IMR-90 (cell line): Measurements from ENCODE around the gene BCL2L1. TPM values are rescaled to one million over a fixed set of nuclear protein-coding genes. Genes with fewer than 3 reads are reported as not detected.

Experiments used
- ATAC-seq: fragments of 200-7000 bp; cut with Tn5 transposase; 2 replicates; pipeline ENCODE4 v1.9.1; 2020; ENCODE audit warnings: low read depth, mild to moderate bottlenecking, moderate library complexity
- BruUV-seq: library from RNA; stranded (reverse); fragments of 400-500 nt; replicated peaks from 2 replicates; lab custom pipeline; 2021; lab: Mats Ljungman, UMichigan
- CTCF ChIA-PET: fragments of 300-600 bp; formaldehyde crosslinking; extraction: SDS; loops from one replicate; lab custom pipeline; 2021; ENCODE audit warnings: antibody characterized with exemption; lab: Yijun Ruan, JAX
- POLR2A ChIA-PET: fragments of 300-600 bp; sonication (Branson Sonifier 250); formaldehyde crosslinking; loops from one replicate; lab custom pipeline; 2022; ENCODE audit warnings: antibody characterized with exemption; ENCODE audit not compliant: unreplicated experiment; lab: Charles Lee
- DNase-seq: peaks from one replicate; pipeline ENCODE4 v3.0.0; 2013
- H2AFZ ChIP-seq: replicated peaks from 2 replicates; pipeline ENCODE3; 2013; ENCODE audit warnings: low read length, mild to moderate bottlenecking; ENCODE audit not compliant: poor library complexity
- H2AK5ac ChIP-seq: 2 replicates; pipeline ENCODE4 v1.6.1; 2013; ENCODE audit warnings: low read depth, low read length, inconsistent platforms
- H2AK9ac ChIP-seq: replicated peaks from 2 replicates; pipeline ENCODE3; 2013; ENCODE audit warnings: mild to moderate bottlenecking, low read depth, low read length, moderate library complexity; ENCODE audit not compliant: poor library complexity
- H2BK120ac ChIP-seq: 2 replicates; pipeline ENCODE4 v1.6.1; 2013; ENCODE audit warnings: low read depth, low read length, inconsistent platforms
- H2BK15ac ChIP-seq: 3 replicates; pipeline ENCODE4 v1.6.1; 2013; ENCODE audit warnings: low read depth, low read length, inconsistent platforms
- H2BK20ac ChIP-seq: 2 replicates; pipeline ENCODE4 v1.6.1; 2013; ENCODE audit warnings: low read depth, mild to moderate bottlenecking, inconsistent platforms, low read length, moderate library complexity
- H2BK5ac ChIP-seq: 2 replicates; pipeline ENCODE4 v1.6.1; 2013; ENCODE audit warnings: mild to moderate bottlenecking, low read depth, low read length, inconsistent platforms; ENCODE audit not compliant: poor library complexity, severe bottlenecking
- H3K14ac ChIP-seq: replicated peaks from 2 replicates; pipeline ENCODE4 v1.6.1; 2013; ENCODE audit warnings: low read depth, low read length, inconsistent platforms
- H3K18ac ChIP-seq: 2 replicates; pipeline ENCODE4 v1.6.1; 2013; ENCODE audit warnings: low read depth, low read length, control low read depth
- H3K23ac ChIP-seq: 2 replicates; pipeline ENCODE4 v1.6.1; 2013; ENCODE audit warnings: low read depth, low read length, inconsistent platforms
- H3K27ac ChIP-seq: 2 replicates; pipeline ENCODE4 v1.5.1; 2013; ENCODE audit warnings: mild to moderate bottlenecking, control low read depth, low read length; ENCODE audit not compliant: insufficient read depth
- H3K27me3 ChIP-seq: 2 replicates; pipeline ENCODE4 v1.6.1; 2013; ENCODE audit warnings: low read length; ENCODE audit not compliant: control insufficient read depth, insufficient read depth
- H3K36me3 ChIP-seq: 2 replicates; pipeline ENCODE4 v1.6.1; 2013; ENCODE audit warnings: low read length, mixed read lengths; ENCODE audit not compliant: control insufficient read depth, insufficient read depth
- H3K4ac ChIP-seq: 2 replicates; pipeline ENCODE4 v1.6.1; 2013; ENCODE audit warnings: low read depth, low read length, inconsistent platforms
- H3K4me1 ChIP-seq: 2 replicates; pipeline ENCODE4 v1.6.1; 2013; ENCODE audit warnings: low read length, mixed read lengths; ENCODE audit not compliant: control insufficient read depth, insufficient read depth
- H3K4me2 ChIP-seq: 2 replicates; pipeline ENCODE4 v1.6.1; 2013; ENCODE audit warnings: low read depth, mild to moderate bottlenecking, control low read depth, low read length, moderate library complexity
- H3K4me3 ChIP-seq: 2 replicates; pipeline ENCODE4 v1.5.1; 2013; ENCODE audit warnings: low read depth, mild to moderate bottlenecking, control low read depth, low read length, moderate library complexity; ENCODE audit not compliant: insufficient read depth
- H3K56ac ChIP-seq: 2 replicates; pipeline ENCODE4 v1.6.1; 2013; ENCODE audit warnings: low read length, inconsistent platforms; ENCODE audit not compliant: insufficient read depth; ENCODE audit errors: extremely low read depth
- H3K79me1 ChIP-seq, 2 experiments: 2 replicates each; pipeline ENCODE4 v1.6.1; 2013; ENCODE audit warnings: low read length in 2 of 2, inconsistent platforms in 1 of 2, low read depth in 1 of 2
- H3K9ac ChIP-seq: 2 replicates; pipeline ENCODE4 v1.6.1; 2013; ENCODE audit warnings: low read depth, low read length, control low read depth
- H3K9me1 ChIP-seq: 2 replicates; pipeline ENCODE4 v1.6.1; 2013; ENCODE audit warnings: low read length, inconsistent platforms; ENCODE audit not compliant: insufficient read depth
- H3K9me3 ChIP-seq: 2 replicates; pipeline ENCODE4 v1.6.1; 2013; ENCODE audit warnings: low read length; ENCODE audit not compliant: control insufficient read depth, insufficient read depth
- H4K20me1 ChIP-seq: 2 replicates; pipeline ENCODE4 v1.6.1; 2013; ENCODE audit warnings: low read length, inconsistent platforms; ENCODE audit not compliant: insufficient read depth
- H4K5ac ChIP-seq: 2 replicates; pipeline ENCODE4 v1.6.1; 2013; ENCODE audit warnings: mild to moderate bottlenecking, low read depth, low read length, control low read depth
- H4K8ac ChIP-seq, 2 experiments: 2 replicates each; pipeline ENCODE4 v1.6.1; 2013; ENCODE audit warnings: low read depth in 2 of 2, low read length in 2 of 2, control low read depth in 1 of 2, inconsistent platforms in 1 of 2
- H4K91ac ChIP-seq: 2 replicates; pipeline ENCODE4 v1.6.1; 2013; ENCODE audit warnings: low read depth, low read length, inconsistent platforms; ENCODE audit not compliant: insufficient read depth
- FOS ChIP-seq: fragments of 150-350 bp; IDR thresholded peaks from 2 replicates; pipeline ENCODE4 v1.6.1; 2016; ENCODE audit warnings: low read depth, low read length
- MAZ ChIP-seq: IDR thresholded peaks from 2 replicates; pipeline ENCODE4 v1.6.1; 2012; ENCODE audit warnings: low read depth, mild to moderate bottlenecking, low read length, improper control_type of control experiment, moderate library complexity, borderline replicate concordance
- MXI1 ChIP-seq: IDR thresholded peaks from 2 replicates; pipeline ENCODE4 v1.6.1; 2012; ENCODE audit warnings: low read depth, mild to moderate bottlenecking, low read length, moderate library complexity, borderline replicate concordance
- SMC3 ChIP-seq: fragments of 150-350 bp; IDR thresholded peaks from 2 replicates; pipeline ENCODE4 v1.6.1; 2016; ENCODE audit warnings: low read depth, mild to moderate bottlenecking, antibody characterized with exemption, low read length, moderate library complexity
- WGBS, 2 experiments: methylation state at CpG; one replicate each; pipeline versions ENCODE4 v1.1.5 to v1.1.7; 2013; ENCODE audit warnings: missing lambda C conversion rate in 2 of 2; ENCODE audit not compliant: insufficient read length in 1 of 2; ENCODE audit errors: extremely low coverage in 2 of 2; 5-methylcytosine and 5-hydroxymethylcytosine counted together
- dilution Hi-C: fragments of 300-500 bp; cut with HindIII; formaldehyde crosslinking; loops from one replicate; pipeline ENCODE4 v1.14.3; 2018; ENCODE audit warnings: low sequenced_read_pairs; ENCODE audit not compliant: unreplicated experiment
- in situ Hi-C: fragments of 300-500 bp; cut with MboI; formaldehyde crosslinking; loops from 3 replicates; pipeline ENCODE4 v1.14.3; 2019; ENCODE audit warnings: low sequenced_read_pairs, inconsistent platforms, mixed read lengths
- intact Hi-C: fragments of 100-400 bp; cut with micrococcal nuclease; formaldehyde crosslinking; loops from 2 replicates; pipeline ENCODE4 v1.10.0; 2022
- polyA plus RNA-seq, 3 experiments: library from polyadenylated mRNA; depleted of rRNA; stranded (reverse); fragments of >200 nt; gene quantifications; 2 replicates each; pipeline ENCODE4 v1.2.3, GENCODE V29; 2012; ENCODE audit warnings: low replicate concordance in 1 of 3
- total RNA-seq: library from RNA; depleted of rRNA; stranded (reverse); fragments of >200 nt; gene quantifications from 2 replicates; pipeline ENCODE4 v1.2.3, GENCODE V29; 2012
- TF ChIP-seq, protein P1 (sequence below): conservative IDR thresholded peaks from 2 replicates; pipeline ENCODE4 v1.5.1; 2012; ENCODE audit warnings: mild to moderate bottlenecking, low read depth, low read length, improper control_type of control experiment

BCL2L1 gene
- total and polyA plus RNA-seq, 2 of the 4 experiments (the other 2 are of a cell fraction), result 40.2 to 41.9 TPM

DNA sequence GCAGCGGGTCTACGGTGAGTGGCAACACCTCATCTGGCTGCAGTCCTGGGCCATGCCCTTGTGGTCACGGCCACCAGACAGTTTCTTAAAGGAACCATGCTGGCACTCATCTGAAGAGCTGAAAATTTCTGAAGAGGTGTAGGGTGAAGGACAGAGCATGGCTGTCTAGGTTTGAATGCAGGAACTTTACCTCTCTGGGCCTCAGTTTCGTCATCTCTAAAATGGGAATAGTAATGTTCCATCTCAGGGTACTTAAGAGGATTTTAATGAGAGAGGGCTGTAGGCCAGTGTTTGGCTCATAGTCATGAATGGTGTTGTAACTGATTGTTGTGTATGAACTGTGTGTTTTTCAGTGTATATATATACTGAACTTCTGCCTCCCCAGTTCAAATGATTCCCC is 79.1 kb downstream of the BCL2L1 start:
- POLR2A ChIA-PET, result no interaction called here
- DNase-seq (no peak), ATAC-seq (no peak)
- Histone ChIP-seq H3K27me3 (peaks cover 17% of the 10 kb centered on the region), H3K56ac (no peak overlapping the region), H2BK20ac (no peak overlapping the region), H3K36me3 (no peaks in the 10 kb centered on the region), H3K4me1 (no peaks in the 10 kb centered on the region; the same call in 1 of the 2 replicates), H2BK5ac (no peak overlapping the region), H3K9me1 (no peaks in the 10 kb centered on the region), H3K4ac (no peak overlapping the region), H3K4me2 (no peak overlapping the region), H3K23ac (no peak overlapping the region), H3K9ac (no peak overlapping the region), H4K5ac (no peak overlapping the region), H2AFZ (no peak overlapping the region), H2AK9ac (no peak overlapping the region), H3K14ac (no peak overlapping the region), H2AK5ac (no peak overlapping the region), H2BK120ac (no peak overlapping the region), H4K8ac (no peak overlapping the region), H4K20me1 (no peaks in the 10 kb centered on the region), H2BK15ac (no peak overlapping the region), H3K4me3 (no peak overlapping the region), H3K9me3 (no peaks in the 10 kb centered on the region), H3K79me1 (no peaks in the 10 kb centered on the region), H3K27ac (no peak overlapping the region), H4K91ac (no peak overlapping the region), H3K18ac (no peak overlapping the region)
- in situ Hi-C loops, result no loop called here
- dilution Hi-C loops, result no loop called here
- WGBS, 2 experiments, result 100% methylated on average over 1 of the region's 4 CpGs; no CpG with 5 or more reads in 1 of the 2 experiments
- no TSS peak for BruUV-seq
- CTCF ChIA-PET, result interaction anchor here (1.5 kb wide), 1 partner anchor 10 kb away, joined by 4 read pairs; no protein-coding TSS in a partner anchor
- intact Hi-C loops, result no loop called here
- no peak for TF ChIP-seq MAZ
- no peak for TF ChIP-seq MXI1
- TF ChIP-seq, protein P1, sequence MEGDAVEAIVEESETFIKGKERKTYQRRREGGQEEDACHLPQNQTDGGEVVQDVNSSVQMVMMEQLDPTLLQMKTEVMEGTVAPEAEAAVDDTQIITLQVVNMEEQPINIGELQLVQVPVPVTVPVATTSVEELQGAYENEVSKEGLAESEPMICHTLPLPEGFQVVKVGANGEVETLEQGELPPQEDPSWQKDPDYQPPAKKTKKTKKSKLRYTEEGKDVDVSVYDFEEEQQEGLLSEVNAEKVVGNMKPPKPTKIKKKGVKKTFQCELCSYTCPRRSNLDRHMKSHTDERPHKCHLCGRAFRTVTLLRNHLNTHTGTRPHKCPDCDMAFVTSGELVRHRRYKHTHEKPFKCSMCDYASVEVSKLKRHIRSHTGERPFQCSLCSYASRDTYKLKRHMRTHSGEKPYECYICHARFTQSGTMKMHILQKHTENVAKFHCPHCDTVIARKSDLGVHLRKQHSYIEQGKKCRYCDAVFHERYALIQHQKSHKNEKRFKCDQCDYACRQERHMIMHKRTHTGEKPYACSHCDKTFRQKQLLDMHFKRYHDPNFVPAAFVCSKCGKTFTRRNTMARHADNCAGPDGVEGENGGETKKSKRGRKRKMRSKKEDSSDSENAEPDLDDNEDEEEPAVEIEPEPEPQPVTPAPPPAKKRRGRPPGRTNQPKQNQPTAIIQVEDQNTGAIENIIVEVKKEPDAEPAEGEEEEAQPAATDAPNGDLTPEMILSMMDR, result no peak
- TF ChIP-seq FOS, result no peak
- TF ChIP-seq SMC3, result no peak
